ENCODE data around the gene RNPEP.
A peak's percentile ranks its signal among the peaks of the same experiment; 100 is the strongest.
"Not testable (repeated sequence)": the region's sequence is repeated elsewhere in the genome, so short reads cannot be mapped to it uniquely, and the experiment has no call there.

RNPEP gene, protein sequence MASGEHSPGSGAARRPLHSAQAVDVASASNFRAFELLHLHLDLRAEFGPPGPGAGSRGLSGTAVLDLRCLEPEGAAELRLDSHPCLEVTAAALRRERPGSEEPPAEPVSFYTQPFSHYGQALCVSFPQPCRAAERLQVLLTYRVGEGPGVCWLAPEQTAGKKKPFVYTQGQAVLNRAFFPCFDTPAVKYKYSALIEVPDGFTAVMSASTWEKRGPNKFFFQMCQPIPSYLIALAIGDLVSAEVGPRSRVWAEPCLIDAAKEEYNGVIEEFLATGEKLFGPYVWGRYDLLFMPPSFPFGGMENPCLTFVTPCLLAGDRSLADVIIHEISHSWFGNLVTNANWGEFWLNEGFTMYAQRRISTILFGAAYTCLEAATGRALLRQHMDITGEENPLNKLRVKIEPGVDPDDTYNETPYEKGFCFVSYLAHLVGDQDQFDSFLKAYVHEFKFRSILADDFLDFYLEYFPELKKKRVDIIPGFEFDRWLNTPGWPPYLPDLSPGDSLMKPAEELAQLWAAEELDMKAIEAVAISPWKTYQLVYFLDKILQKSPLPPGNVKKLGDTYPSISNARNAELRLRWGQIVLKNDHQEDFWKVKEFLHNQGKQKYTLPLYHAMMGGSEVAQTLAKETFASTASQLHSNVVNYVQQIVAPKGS

DNA sequence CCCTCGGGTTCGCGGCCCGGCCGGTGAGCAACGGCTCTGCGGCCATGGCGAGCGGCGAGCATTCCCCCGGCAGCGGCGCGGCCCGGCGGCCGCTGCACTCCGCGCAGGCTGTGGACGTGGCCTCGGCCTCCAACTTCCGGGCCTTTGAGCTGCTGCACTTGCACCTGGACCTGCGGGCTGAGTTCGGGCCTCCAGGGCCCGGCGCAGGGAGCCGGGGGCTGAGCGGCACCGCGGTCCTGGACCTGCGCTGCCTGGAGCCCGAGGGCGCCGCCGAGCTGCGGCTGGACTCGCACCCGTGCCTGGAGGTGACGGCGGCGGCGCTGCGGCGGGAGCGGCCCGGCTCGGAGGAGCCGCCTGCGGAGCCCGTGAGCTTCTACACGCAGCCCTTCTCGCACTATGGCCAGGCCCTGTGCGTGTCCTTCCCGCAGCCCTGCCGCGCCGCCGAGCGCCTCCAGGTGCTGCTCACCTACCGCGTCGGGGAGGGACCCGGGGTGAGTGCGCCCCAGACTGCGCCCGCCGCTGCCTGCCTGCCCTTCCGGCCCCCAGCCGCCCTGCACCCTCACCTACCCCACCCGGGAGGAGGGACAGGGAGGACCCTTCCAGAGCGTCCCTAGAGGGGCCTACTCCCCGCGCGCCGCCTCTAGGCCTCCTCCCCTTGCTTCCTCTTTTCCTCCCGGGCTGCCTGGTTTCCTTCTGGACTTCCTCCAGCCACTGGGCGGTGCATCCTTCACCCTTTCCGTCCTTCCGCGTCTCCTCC is at the start of gene RNPEP:
TSS of gene RNPEP (plus strand) at position 26 of the 757 bp plus-strand sequence. CDS start at position 45, 19 bp downstream.
- DNase-seq (ENCODE audit: low read depth) = peak; percentile 43

DNA sequence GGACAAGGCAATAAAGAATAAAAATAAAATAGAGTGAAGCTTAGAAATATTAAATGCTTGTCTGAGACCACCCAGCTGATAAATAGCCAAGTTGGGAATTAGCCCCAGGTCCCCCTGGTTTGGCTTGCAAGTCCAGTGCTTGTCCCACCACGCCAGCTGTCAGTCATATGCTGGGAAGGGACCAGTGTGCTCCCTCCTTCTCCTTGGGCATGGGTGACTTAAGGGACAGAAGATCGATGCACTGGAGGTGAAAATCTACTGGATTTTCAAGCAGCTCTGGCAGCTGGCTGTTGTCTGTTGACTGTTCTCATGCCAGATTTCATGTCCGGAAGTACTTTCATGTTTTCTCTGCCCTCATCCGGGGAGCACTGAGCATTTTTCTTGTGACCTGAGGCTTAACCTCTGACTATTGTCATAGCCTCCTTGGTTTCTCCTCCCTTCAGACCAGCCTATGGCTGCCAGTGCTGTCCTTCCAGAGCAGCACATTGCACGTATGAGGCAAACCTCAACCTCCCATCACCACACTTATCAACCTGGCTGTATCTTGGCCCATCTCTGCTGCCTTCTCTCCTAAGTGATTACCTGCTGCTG is 48.5 kb upstream of the RNPEP start:
- no peak for DNase-seq (ENCODE audit: low read depth)

DNA sequence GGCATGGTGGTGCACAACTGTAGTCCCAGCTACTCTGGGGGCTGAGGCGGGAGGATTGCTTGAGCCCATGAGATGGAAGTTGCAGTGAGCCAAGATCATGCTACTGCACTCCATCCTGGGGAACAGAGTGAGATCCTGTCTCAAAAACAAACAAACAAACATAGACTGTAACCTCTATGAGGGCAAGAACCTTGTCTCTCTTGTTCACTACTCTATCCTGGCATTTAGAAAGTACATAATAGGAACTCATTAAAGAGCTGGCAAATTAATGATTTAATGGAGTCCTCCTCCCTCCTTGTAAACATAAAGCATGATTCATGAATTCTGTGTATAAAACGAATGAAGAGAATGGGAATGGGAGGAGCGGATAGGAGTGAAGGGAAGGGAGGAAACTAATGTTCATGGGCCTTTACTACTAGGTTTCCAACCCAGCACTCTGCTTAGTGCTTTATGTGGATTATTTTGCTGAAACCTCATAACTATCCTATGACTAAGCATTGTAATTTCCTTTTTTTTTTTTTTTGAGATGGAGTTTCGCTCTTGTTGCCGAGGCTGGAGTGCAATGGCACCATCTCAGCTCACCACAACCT is 44.7 kb upstream of the RNPEP start:
- no peak for DNase-seq (ENCODE audit: low read depth)

DNA sequence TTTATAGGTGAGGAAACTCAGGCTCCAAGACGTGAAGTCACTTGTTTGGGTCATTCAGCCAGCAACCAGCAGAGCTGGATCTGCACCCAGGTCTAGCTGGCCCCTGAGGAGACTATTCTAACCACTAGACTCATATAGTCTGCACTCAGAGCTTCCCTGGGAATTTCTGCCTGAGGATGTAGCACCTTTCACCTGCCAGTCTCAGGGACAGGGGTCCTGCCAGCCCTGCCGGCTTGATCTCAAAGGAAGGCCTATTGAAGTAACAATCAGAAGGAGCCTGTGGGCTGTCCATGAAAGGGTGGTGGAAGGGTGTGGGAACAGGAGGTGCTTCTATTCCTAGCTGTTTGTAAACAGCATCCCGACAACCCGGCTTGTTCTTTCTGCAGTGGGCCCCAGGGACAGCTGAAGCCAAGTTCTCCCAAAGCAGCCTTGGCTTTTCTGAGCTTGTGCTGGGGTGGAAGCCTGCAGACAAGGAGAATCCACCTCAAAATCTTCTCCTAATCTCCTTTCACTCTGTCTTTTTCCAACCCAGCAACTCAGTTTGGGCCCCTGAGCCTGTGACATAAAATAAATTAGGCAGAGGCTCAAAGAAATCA is 43.9 kb upstream of the RNPEP start:
- DNase-seq (ENCODE audit: low read depth) = no peak

DNA sequence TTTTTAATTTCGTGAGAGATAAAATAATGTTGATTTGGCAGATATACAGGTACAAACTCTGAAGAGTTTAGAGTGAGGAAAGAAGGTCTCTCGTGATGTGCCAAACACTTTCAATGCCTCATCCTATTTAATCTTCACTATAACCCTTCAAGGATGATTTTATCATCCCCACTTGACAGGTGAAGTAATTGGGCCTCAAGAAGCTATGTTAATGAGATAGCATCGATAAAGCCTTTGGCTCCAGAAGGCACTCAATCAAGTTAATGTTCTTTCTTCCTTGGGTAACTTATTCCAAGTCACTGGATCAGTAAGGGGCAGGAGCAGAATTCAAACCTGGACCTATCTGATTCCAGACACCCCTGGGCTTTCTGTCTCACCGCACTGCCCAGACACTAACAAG is 43.3 kb upstream of the RNPEP start:
- DNase-seq (ENCODE audit: low read depth) = no peak

DNA sequence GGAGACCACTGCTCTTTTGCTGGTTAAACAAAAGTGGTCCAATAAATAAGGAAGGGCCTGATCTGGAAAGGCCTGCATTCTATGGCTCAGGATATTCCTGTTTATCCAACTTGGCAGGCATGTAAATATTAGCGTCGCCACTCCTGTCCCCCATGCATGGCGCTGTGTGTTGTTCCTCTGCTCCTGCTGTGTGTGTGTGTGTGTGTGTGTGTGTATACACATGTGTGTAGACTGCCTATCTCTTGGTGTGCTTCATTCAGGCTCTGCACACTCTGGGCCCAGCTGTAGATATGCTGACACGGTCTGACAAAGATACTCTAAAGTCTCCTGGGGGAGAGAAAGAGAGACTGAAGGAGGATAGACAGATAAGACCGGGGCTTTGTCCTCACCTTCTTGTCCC is 42.9 kb upstream of the RNPEP start:
- DNase-seq (ENCODE audit: low read depth) = no peak

DNA sequence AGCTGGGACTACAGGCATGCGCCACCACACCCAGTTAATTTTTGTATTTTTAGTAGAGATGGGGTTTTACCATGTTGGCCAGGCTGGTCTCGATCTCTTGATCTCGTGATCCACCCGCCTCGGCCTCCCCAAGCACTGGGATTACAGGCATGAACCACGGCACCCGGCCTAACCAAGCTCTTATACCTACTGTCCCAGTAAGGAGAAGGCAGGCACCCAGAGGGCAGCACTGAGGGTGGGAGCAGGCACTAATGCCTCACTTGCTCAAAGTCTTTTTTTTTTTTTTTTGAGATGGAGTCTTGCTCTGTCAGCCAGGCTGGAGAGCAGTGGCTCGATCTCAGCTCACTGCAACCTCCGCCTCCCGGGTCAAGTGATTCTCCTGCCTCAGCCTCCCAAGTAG is 42.1 kb upstream of the RNPEP start:
- not testable (repeated sequence) for DNase-seq (ENCODE audit: low read depth)

DNA sequence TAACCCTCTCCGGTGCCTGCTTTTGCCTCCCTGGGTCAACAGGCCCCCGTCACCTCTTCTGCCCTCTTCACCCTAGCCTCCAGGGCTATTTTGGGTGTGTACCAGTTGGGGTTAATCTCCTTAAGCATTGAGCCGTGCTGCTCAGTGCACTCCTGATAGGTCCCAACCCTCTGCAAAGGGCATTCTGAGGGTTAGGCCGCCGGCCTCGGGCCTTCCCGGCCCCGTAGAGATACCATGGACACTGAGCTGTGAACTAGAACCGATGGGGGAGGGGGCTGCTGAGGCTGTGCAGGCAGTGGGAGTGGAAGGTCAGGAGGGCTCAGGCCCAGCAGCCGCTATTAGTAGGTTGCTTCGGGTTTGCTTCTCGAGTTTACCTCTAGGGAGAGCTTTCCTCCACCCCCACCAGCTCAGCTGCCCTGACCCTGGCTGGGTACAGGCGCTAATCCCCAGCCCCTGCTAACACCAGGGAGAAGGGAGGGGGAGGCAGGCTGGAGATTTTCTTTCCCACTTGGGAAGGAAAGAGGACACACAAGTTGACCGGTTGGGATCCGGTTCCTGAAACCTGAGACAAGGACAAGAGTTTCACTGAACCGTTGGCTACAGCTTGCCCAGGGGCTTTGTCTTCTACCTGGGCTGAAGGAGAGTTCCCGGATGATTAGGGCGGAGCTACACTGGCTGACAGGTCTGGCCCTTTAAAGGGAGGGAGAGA is 40.9 kb upstream of the RNPEP start:
- DNase-seq (ENCODE audit: low read depth) = no peak

DNA sequence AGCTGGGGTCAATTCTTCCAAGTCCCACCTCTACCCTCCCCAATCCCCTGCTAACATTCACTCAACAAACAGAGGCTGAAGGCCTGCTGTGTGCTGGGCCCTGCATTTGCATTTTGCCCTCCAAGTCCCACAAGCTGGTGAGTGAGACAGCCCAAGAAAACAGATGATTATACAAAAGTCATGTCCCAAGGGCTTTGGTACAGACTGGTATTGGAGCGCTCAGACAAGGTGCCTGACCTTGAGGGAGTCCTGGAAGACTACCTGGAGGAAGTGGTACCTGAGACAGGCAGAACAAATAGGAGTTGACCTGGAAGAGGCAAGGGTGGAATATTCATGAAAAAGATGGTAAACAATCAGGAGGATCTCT is 40.3 kb upstream of the RNPEP start:
- no peak for DNase-seq (ENCODE audit: low read depth)

DNA sequence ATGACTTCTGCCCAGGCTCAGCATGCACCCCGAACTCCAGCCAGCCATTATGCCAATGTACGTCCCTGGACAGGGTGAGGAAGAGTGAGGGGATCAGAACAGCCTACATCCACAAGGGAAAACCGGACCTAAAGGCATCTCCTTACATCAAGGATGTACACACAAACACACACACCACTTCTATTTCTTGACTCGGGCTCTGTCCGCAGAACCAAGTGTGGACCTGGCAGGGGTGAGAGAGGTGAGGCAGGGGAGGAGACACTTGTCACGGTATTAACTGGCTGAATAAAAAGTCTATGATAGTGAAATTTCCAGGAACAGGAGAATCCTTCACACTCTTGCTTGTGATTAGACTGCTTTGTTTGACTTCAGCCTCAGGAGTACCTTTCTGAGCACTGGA is 38.4 kb upstream of the RNPEP start:
- no peak for DNase-seq (ENCODE audit: low read depth)

DNA sequence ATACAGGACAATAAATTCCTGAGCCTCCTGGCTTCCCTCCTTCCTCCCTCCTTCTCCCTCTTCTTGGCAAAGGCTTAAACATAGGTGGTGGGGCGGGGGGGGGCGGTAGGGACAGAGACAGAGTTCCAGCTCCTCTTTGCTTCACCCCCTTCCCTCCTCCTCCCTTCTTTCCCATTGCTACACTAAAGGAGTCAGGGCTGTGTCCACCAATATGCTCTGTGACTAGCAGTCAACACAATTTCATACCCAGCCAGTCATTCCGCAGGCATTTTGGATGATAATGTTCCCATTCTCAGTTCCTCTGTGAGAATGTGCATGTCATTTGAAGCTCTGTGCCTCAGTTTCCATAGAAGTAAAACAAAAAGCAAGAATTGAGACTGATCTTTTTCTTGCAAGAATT is 37.8 kb upstream of the RNPEP start:
- DNase-seq (ENCODE audit: low read depth) = no peak

DNA sequence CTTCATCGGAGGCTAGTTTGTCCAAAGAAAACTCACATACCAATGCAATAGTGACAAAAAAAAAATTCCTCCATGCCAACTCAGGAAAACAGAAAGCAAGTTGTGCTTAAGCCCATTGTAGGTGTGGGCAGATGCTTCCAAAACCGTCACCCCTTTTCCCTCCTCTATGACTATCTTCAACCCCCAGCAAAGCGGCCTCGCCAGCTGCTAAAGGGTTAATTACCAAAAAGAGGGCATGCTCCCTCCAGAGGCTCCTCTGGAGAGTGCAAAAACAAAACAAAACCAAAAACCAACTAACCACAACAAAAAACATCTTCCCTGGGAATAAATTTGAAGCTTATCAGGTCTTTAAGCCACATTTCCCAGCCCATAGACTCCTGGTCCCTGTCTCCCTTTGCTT is 37.3 kb upstream of the RNPEP start:
- DNase-seq (ENCODE audit: low read depth) = no peak

DNA sequence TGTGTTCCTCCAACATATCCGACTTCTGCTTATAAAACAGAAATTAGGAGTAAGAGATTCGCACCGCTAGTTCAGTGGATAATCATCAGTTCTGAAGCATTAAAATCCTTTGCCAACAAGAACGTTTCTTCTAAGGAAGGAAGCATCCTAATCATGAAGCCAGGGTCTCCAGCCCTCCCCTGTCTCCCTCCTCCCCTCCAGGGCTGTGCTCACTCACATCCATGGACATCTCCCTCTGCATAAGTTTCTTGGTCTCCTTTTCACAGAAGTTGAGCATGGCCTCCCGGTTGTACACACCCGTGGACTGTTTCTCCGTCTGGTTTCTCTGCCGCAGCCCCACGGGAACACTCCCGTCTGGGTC is 36.6 kb upstream of the RNPEP start:
- no peak for DNase-seq (ENCODE audit: low read depth)

DNA sequence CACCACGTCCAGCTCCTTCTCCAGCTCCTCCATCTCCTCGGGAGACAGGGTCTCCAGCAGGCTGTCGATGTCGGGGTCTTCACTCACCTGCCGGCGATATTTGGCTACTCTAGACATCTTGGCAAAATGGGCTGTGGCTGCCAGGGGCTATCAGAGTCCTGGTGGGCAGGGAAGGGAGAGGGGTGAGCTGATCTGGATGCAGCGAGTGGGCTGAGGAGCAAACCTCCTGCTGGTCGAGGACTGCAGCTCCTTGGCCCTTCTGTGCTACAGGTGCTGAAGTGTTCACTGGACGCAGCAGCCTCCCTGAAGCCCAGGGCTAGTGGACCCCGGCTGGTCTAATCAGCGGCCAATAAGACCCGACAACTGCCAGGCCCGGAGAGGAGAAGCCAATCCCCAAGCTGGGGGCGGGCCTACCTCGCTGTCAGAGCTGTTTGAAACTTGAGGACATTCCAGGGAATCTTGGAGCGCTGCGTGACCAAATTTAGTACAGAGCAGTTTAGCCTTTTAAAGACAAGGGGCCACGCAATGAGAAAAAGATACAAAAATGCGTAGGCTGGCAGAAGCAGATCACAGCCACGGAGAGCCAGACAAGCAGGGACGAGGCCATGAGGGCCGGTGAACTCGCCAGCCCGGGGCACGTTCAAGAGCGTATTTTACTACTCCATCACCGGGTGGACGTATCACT is 36.1 kb upstream of the RNPEP start, which contains the start of gene LMOD1:
TSS of gene LMOD1 (minus strand) at position 325 of the 685 bp plus-strand sequence. CDS start at position 117, 208 bp downstream.
- DNase-seq (ENCODE audit: low read depth) = no peak

DNA sequence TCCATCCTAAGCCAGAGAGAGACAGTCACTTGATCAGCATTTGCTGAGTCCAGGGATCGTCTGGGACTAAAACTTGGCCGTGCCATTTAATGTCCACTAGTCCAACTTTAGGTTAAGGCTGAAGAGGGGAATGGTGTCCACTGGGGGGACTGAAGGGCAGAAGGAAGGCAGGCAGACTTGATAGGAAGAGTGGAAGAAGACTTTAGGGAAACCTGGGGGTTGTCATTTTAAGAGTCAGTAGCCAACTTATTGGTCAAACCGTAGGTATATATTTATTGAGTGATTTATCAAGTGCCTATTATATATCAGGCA is 34.8 kb upstream of the RNPEP start:
- DNase-seq (ENCODE audit: low read depth) = no peak

DNA sequence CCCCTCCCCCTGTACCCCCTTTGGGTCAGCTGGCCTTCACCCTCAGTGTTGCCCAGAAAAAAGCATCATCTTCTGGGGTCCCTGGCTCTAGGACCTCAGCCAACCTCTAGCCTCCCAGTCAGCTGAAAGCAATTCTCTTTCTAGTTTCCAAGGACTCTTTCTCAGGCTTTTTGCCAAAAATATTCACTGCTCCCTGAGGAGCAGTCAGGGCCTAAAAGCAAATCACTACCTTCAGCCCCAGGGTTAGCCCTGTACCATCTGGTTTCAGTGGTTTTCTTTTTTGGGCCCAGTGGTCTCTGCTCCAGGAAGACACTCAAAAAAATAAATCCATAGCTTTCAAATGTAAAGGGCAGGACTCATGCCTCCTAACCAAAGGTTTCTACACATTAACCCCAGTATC is 33.0 kb upstream of the RNPEP start:
- DNase-seq (ENCODE audit: low read depth) = no peak

DNA sequence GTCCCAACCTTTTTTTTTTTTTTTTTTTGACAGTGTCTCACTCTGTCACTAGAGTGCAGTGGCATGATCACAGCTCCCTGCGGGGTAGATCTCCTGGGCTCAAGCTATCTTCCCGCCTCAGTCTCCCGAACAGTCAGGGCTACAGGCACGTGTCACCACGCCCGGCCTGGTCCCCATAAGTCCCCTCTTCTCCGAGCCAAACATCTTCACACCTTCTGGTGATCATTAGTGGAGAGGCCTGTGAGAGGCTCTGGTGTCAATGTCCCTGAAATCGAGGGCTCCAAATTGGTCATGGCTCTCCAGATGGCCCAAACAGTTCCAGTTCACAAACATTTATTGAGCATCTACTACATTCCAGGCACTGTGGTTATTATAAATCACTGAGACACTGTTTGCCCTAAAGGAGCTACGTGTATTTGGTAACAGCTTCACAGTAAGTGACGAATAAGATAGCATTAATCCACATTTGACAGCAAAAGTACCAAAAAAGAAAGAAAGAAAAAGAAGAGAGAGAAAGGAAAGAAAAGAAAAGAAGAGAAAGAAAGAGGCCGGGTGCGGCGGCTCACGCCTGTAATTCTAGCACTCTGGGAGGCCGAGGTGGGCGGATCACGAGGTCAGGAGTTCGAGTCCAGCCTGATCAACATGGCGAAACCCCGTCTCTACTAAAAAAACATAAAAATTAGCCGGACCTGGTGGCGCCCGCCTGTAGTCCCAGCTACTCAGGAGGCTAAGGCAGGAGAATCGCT is 28.0 kb upstream of the RNPEP start:
- no peak for DNase-seq (ENCODE audit: low read depth)

DNA sequence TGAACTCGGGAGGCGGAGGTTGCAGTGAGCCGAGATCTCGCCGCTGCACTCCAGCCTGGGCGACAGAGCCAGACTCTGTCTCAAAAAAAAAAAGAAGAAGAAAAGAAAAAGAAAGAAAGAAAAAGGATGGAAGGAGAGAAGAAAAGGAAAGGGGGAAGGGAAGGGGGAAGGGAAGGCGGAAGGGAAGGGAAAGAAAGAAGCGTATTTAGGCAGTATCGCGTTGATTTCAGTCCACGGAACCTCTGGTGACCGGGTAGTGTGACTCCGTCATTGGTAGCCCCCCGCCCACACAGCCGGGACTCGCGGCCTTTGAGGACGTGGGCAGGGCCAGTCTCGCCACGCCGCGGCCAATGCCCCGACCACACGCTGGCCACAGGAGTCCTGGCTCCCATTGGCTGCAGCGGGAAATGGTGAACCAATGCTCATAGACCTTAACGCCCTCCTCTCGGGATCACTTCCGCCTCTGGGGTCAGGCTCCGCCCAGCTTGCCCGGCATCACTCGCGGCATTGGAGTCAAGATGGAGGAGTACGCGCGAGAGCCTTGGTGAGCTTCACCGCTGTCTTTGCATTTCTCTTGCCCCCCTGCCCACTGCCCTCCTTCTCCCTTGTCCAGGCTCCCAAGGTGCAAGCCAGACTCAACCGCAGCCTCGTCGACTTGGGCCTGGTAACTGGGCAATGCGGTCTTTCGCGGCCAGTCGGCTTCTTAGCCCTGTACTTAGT is 27.3 kb upstream of the RNPEP start, which contains the start of gene TIMM17A:
TSS of gene TIMM17A (plus strand) at position 495 of the 720 bp plus-strand sequence. CDS start at position 519, 24 bp downstream.
- peak; percentile 87 for DNase-seq (ENCODE audit: low read depth)

DNA sequence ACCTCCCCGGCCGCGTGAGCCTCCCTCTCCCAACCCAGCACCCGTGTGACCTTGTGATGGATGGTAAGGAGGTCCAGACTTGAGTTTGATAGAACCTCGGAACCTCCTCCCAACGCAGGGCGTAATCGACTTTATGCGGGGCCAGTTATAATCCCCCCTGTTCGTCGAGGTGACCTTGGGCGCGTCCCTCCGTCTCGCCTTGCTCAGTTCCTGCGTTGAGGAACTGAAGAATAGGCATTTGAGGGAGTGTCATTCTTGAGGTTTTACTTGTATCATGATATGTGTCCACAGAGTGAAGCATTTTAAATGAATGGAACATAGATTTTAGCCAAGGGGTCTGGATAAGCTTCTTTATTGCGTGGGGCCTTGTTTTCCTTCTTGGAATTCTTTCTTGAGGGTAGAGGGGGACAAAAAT is 26.7 kb upstream of the RNPEP start:
- no peak for DNase-seq (ENCODE audit: low read depth)
